ENCODE measurements around the gene EFHD2.
"Not testable (repeated sequence)": the region's sequence is repeated elsewhere in the genome, so short reads cannot be mapped to it uniquely, and the experiment has no call there.

EFHD2 gene

GRCh38 chr1:15432324-15432723 lies 22.6 kb downstream of the EFHD2 start:
- DNase-seq = no peak

GRCh38 chr1:15433471-15433870 lies 23.8 kb downstream of the EFHD2 start:
- no peak for DNase-seq

DNA sequence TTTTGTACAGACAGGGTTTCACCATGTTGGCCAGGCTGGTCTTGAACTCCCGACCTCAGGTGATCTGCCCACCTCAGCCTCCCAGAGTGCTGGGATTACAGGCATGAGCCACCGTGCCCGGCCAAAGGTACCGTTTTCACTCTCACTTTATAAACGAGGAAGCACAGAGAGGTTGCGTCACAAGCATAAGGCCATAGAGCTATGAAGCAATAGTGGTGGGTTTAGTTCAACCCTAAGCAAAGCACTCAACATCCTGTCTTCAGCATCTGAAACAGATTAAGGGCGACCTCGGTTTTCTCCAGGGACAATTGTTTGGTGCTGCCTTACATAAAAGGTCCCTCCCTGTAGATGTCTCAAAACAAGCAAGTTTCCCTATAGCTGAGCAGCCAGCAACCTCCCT lies 25.1 kb downstream of the EFHD2 start:
- DNase-seq = not testable (repeated sequence)

GRCh38 chr1:15435239-15436077 lies 25.8 kb downstream of the EFHD2 start:
- DNase-seq = no peak

DNA sequence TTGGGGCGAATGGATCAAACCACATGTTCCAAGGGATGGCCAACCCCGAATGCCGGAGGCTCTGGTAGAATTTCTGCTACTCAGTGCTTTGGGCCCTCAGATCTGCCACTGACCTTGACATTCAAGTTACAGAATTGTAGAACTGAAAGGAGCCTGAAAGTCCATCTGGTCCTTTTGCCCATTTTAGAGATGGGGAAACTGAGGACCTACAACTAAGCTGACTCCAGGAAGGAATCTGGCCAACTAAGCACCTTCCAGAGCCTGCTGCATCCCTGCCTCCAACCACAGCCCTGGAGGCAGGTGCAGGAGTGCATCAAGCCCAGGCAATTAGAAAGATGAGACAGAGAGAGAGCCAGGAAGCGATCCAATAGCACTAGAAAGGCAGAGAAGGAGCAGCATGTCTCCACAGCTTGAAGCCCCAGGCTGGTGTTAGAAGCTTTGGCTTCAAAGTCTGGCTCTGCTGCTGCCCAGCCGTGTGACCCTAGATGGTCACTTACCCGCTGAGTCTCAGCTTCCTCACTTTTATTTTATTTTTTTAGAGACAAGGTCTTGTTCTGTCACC lies 27.3 kb downstream of the EFHD2 start:
- DNase-seq = no peak

GRCh38 chr1:15439325-15439724 lies 29.6 kb downstream of the EFHD2 start:
- DNase-seq = no peak

GRCh38 chr1:15440357-15440756 lies 30.7 kb downstream of the EFHD2 start:
- DNase-seq = no peak

DNA sequence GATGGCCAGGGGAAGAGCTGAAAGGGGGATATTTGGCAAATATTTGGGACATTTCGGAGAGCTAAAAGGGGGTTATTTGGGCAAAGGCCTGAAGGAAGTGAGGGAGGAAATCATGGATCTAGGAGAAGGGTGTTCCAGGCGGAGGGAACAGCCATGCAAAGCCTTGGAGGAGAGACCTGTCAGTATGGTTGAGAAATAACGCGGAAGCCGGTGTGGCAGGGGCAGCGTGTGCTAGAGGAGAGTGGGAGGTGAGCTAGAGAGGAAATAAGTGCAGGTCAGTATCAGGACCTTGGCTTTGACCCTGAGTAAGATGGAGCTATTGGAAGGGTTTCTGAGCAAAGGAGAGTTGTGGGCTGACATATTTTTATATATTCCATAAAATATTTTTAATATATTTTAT lies 31.6 kb downstream of the EFHD2 start:
- no peak for DNase-seq

DNA sequence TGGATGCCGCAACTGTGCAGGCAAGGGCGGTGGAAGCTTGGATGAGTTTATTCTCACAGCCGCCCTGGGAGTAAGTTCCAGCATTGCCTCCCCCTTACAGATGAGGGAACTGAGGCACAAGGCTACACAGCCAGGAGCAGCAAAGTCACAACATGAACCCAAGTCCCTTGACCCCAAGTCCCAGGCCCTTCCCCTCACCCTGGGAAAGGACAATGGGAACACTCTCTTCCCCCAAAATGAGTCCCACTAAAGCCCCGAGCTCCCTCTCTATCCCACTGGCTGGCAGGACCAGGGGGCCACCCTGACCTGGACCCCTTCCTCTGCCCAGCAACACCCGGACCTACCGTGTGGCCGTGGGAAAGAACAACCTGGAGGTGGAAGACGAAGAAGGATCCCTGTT lies 32.4 kb downstream of the EFHD2 start:
- DNase-seq = no peak

GRCh38 chr1:15442759-15443158 lies 33.1 kb downstream of the EFHD2 start:
- DNase-seq = no peak

DNA sequence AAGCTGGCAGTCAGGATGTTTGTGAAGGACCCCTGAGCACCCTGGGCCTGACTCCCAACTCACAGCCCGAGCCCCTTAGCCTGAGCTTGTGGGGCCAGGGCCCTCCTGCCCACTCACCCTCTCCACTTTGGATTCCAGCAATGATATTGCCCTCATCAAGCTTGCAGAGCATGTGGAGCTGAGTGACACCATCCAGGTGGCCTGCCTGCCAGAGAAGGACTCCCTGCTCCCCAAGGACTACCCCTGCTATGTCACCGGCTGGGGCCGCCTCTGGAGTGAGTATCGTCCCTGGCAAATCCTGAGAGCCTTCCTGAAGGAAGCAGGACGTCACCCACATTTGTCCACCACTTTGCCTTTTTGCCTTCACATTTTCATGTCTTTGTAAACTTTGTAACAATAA lies 33.6 kb downstream of the EFHD2 start:
- DNase-seq = no peak

DNA sequence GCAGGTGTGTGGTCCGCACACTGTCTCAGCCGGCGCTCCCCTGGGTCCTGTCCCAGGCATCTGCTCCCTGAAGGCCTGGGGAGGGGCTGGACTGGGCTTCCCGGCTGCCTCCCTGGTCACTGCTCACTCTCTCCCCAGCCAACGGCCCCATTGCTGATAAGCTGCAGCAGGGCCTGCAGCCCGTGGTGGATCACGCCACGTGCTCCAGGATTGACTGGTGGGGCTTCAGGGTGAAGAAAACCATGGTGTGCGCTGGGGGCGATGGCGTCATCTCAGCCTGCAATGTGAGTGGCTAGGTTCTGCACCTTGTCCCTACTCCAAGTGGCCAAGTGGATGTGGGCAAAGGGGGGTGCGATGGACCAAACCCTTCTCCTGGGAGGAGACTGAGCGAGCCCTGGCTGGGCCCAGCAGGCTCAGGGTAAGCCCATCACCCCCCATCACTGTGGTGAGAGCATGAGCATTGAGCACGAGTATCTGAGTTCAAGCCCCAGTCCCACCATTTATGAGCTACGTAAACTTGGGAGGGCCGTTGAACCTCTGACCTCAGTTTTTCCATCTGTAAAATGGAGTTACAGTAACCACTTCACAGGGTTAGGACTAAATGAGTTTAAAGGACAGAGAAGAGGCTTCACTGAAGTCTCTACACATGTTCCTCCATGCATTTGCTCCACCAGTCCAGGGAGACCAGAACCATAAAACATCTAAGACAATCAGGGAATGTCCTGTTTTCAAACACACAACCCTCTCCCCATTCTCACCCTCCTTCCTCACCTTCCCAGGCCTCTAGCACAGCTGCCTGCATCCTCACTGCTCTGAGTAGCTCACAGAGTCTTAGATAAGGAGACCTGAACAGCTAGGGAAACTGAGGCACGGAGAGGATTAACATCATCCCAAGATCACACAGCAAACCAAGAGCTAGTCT lies 35.0 kb downstream of the EFHD2 start:
- DNase-seq = no peak

- no peak for DNase-seq
Measured at GRCh38 chr1:15445390-15446122, 35.9 kb downstream of the EFHD2 start.

DNA sequence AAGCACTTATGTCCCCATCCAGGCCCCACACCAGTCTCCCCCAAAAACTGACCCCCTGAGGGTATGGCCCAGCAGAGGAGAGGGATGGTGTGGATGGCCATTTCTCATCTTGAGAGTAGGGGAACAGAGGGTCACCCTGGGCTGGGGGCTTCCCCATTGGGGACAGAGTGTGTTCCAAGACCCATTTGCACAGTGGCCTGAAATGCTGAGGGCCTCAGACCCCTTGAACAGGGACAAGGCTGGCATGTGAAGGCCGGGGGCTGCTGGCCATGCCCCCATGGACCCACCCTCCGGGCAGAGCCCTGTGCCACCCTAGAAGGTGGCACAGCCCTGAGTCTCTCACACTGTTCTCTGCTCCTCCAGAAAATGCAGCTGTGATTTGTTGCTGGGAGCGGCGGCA lies 36.5 kb downstream of the EFHD2 start:
- DNase-seq = no peak

DNA sequence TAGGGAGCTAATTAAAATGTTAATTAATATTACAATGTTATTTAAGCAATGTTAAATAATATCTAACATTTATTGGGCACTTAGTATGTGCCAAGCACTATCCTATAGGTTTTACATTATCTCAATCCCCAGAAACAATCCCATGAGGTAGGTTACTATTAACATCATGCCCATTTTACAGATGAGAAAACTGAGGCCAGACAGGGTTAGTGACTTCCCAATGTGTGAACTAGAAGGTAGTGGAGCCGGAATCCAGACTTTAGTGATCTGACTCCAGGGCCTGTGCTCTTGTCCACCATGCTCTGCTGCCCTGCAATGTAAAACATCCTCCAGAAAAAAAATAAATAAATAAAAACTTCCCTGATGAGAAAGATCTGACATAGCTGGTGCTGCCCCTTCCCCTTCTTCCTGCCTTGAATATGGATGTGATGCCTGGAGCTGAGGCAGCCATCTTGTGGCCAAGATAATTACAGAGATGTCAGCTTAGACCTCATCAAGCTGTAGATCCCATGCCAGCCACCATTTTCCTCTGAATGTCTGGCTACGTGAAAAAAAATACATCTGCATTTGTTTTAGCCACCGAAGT lies 39.3 kb downstream of the EFHD2 start:
- no peak for DNase-seq

DNA sequence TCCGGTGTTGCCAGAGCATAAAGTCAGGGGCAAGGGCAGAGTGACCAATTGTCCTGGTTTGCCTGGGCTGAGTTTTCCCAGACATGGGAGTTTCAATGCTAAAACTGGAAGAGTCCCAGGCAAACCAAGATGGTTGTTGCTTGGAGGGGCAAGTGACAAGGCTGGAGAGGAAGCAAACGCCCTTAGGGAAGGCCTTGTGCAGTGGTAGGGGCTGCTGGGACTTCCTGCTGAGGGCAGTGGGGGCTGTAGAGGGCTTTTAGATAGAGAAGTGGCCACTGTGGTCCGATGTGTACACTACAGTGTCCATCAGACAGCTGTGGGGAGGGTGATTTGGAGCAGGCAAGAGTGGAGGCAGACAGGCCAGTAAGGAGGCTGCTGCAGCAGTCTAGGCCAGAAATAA lies 39.9 kb downstream of the EFHD2 start:
- DNase-seq = no peak

GRCh38 chr1:15451014-15451722 lies 41.5 kb downstream of the EFHD2 start:
- DNase-seq = no peak

GRCh38 chr1:15452216-15452615 lies 42.5 kb downstream of the EFHD2 start:
- DNase-seq = no peak

- no peak for DNase-seq
Measured at GRCh38 chr1:15452866-15453571, 43.3 kb downstream of the EFHD2 start.

DNA sequence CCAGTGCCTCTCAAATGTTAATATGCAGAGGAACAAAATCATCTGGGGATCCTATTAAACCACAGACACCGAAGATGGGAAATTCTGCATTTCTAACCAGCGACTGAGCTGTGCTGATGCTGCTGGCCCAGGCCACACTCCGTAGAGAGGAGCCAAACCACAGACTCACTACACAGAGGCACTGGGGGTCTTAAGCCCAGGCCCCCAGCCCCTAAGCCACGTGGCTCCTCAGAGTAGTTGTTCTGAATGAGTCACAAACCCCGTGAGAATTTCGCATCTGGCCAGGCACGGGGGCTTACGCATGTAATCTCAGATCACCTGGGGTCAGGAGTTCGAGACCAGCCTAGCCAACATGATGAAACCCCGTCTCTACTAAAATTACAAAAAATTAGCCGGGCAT lies 44.0 kb downstream of the EFHD2 start:
- no peak for DNase-seq

GRCh38 chr1:15454256-15454655 lies 44.6 kb downstream of the EFHD2 start:
- no peak for DNase-seq

All from stimulated activated CD4-positive, alpha-beta T cell treated with anti-CD3 and anti-CD28 coated beads, Interleukin-4, amount 100 ng/mL, for 24 hours (primary cell).